CD4-positive, alpha-beta T cell treated with Interleukin-21 for 1 hour (primary cell): ENCODE results near the gene STAT4.

Experiments
- DNase-seq: peaks from one replicate; pipeline ENCODE4 v3.0.0-alpha.2; 2020

Gene STAT4

GRCh38 chr2:191038741-191039140 lies 112.1 kb downstream of the STAT4 start:
- no peak for DNase-seq

DNA sequence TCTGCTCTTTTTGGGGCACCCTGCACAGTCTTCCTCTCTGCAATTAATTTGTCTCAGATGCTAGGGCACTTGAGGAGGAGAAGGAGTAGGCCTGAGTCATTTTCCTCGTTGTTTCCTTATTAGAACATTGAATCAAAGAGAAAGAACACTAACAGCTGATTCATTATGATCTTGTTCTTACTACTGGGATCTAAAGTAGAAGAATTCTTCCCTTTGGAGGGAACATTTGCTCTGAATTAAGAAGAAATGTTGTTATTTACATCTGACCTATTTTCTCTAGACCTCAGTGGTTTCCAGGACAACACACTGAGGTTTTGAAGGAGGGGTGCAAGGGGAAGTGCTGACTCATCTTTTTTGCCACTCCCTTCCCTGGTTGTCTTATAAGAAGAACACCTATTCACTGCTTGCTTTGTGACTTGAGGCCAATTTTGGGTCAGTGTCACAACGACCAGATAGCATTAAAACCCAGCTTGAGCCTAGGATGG lies 112.5 kb downstream of the STAT4 start:
- peak; percentile 75 for DNase-seq

DNA sequence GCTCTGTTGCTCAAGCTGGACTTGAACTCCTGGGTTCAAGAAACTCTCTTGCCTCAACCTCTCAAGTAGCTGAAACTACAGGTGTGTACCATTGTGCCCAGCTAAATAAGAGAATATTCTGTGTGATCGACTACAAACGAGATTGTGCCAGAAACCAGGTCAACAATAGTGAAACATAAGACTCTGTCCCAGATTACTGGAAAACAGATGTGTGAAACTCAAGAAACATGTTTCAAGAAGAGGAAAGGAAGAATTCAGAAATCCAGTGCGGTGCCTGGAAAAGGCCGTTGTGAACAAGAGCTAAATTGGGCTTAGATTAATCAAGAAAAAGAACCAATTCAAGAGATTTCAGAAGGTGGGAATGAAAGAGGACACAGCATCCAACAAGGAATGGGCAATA lies 113.4 kb downstream of the STAT4 start:
- DNase-seq, result no peak

DNA sequence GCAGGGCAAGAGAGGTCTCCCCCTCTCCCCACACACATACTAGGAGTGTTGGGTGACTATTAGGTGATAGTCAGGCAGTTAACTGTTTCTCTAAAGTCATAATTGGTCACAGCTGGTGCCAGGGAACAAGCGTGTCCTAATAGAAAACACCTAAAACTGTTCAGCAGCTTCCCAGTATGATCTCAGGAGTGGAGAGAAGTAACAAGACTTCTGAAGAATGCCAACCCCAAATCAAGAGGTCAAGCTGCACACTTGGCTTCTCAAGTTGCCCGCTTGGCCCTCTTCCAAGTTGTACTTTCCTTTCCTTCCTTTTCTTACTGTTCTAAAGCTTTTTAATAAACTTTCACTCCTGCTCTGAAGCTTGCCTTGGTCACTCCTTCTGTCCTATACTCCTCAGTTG lies 114.4 kb downstream of the STAT4 start:
- no peak for DNase-seq

GRCh38 chr2:191032588-191033429 lies 118.0 kb downstream of the STAT4 start:
- DNase-seq, result no peak

DNA sequence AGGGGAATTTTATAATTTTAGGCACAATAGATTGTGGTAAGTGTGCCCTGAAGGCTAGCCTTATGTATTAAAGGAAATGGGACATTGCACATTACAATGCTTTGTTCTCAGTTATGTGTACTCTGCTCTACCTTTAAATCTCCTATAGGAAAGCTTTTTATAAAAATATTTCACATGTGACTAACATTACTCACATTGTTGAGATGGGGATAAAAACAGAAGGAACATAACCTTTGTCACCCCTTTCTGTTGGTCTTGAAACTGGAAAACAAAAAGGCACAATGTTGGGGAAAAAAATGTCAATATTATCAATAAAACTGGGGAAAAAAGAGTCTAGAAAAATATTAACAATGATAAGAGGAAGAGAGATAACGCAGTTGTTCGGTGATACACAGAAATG lies 119.5 kb downstream of the STAT4 start:
- no peak for DNase-seq

DNA sequence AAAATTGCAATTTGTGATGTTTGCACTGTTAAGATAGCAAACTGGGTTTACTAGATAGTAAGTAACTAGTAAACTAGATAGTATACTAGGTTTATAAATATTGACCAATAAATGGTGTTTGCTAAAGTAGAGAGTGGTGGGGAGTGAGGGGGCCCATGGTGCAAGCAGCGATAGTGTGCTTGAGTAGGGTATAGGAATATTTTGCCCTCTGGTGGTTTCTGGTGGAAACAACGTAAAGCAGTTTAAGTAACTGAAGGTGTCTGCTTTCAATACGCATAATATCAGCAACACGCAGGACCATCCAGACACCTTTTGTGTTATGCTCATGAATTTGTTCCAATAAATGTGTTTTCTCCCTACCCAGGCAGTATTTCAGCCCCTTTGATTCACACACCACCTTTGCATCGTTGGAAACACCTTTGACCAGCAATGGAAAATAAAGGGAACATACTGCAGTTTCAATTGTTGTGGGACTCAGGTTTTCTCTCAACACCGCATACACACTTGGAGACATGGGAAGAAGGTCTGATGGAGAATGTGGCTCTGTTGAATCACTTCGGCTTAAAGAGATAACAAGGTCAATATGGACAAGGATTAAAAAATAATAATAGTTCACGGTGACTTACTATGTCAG lies 120.2 kb downstream of the STAT4 start:
- DNase-seq, result peak; percentile 73

GRCh38 chr2:191029280-191029950 lies 121.4 kb downstream of the STAT4 start:
- DNase-seq, result peak; percentile 54

- DNase-seq, result no peak
Measured at GRCh38 chr2:191026377-191026776, 124.4 kb downstream of the STAT4 start.

GRCh38 chr2:191025135-191025534 lies 125.7 kb downstream of the STAT4 start:
- no peak for DNase-seq

DNA sequence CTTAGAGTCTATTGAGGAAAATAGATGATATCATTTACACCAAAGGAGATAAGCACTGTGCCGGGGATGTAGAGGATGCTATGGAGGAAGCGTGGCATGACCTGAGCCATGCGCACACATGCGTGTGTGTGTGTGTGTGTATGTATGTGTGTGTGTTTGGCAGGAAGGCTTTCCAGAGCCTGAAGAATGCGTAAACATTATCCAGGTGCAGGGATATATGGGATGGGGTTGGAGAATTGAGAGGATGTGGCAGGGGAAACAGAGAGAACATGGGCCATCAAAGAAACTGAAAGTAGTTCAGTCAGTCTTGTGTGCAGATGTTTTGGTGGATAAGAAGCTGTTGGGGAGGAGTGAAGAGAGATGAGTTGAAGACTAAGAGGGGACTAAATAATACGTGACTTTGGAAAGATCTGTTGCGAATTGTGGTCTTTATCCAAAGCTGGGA lies 127.5 kb downstream of the STAT4 start:
- peak; percentile 58 for DNase-seq

DNA sequence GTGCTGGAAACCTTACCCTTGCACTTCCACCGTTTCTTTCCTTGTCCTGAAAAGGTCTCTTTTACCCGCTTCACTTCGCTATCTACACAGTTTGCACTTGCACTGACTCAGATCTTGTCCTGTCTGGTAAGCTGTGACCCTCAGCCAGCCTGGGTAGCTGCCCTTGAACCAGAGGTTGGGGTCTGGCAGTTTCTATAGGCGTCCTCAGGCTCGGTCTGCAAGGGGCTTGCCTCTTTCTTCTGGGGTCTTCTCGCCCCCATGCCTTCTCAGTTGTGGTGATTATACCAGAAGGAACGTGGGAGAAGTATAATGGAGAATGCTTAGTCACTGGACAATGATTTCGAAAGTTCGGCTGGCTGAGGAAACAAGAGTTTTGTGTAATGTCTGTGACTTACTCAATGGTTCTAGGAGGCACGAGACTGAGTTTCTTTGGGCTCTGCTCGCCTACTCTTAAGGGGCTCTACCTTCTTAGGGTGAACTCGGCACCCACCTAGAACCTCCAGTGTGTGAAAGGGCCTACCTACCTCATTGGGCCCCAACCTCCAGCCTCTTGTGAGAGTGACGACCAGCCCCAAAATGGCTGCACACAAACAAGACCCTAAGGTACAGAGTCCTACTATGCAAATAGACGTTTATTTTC lies 129.9 kb downstream of the STAT4 start:
- peak; percentile 35 for DNase-seq

- peak; percentile 97 for DNase-seq
Measured at GRCh38 chr2:191020221-191020741, 130.5 kb downstream of the STAT4 start.

- no peak for DNase-seq
Measured at GRCh38 chr2:191019376-191019775, 131.4 kb downstream of the STAT4 start.

DNA sequence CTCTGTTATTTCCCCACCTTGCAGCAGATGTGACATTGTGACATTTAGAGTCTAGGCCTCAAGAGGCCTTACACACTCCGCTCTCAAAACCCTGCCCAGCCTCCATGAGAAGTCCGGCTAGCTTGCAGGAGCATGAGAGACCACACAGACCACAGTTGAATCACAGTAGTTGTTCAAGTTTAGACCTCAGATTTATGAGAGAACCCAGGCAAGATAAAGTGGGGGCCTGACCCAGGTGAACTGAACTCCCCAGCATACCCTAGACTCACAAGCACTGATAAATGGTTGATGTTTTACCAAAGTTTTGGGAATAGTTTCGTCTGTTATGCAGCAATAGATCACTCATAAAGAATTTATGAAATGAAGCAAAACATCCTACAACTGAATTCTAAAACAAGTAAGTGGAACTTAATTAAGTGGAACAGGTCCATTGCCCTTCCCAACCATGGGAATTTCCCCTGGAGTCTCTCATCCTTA lies 132.1 kb downstream of the STAT4 start:
- no peak for DNase-seq

DNA sequence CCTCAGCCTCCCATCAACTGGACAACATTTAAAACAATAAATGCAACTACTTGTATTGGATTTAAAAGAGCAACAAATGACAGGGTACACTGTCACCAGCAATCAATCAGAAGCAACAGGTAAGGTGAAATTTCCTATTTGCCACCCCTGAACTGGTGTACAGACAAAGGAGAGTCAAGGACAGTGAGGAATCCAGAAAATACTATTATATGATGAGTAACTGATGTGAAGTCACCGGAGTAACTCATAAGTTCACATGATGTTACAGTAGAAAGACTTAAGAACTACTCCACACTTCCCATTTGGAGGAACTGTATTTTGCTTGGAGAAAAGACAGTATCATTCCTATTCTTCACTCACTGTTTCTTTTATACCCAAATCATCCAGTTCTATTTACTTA lies 132.7 kb downstream of the STAT4 start:
- no peak for DNase-seq

- DNase-seq, result no peak
Measured at GRCh38 chr2:191015831-191016230, 135.0 kb downstream of the STAT4 start.

- DNase-seq, result peak; percentile 58
Measured at GRCh38 chr2:191015239-191015638, 135.6 kb downstream of the STAT4 start.

GRCh38 chr2:191014653-191015020 lies 136.2 kb downstream of the STAT4 start:
- DNase-seq, result no peak

- DNase-seq, result peak; percentile 96
Measured at GRCh38 chr2:191013932-191014652, 136.7 kb downstream of the STAT4 start, which contains the start of gene STAT1. STAT1 (minus strand) TSS chr2:191014171; CDS start chr2:191010003, 4,168 bp downstream.

GRCh38 chr2:191013682-191013931 lies 137.2 kb downstream of the STAT4 start:
- no peak for DNase-seq
